Measurements from ENCODE around the gene COA7.
"Not testable (repeated sequence)": the region's sequence is repeated elsewhere in the genome, so short reads cannot be mapped to it uniquely, and the experiment has no call there.

The COA7 gene

GRCh38 chr1:52702886-52703787 is 5.0 kb upstream of the COA7 start:
- DNase-seq, result no peak

GRCh38 chr1:52695627-52696026 is 2.5 kb downstream of the COA7 start:
- DNase-seq, result no peak

GRCh38 chr1:52693843-52694242 is 4.3 kb downstream of the COA7 start:
- DNase-seq, result no peak

- not testable (repeated sequence) for DNase-seq
These were observed 4.8 kb downstream of the COA7 start for GRCh38 chr1:52693351-52693750.

- DNase-seq, result no peak
These were observed 5.5 kb downstream of the COA7 start for GRCh38 chr1:52692697-52693096.

- no peak for DNase-seq
These were observed 6.3 kb downstream of the COA7 start for GRCh38 chr1:52691821-52692220.

- no peak for DNase-seq
These were observed 11.3 kb downstream of the COA7 start for GRCh38 chr1:52686830-52687229.

- DNase-seq, result peak; percentile 27
These were observed 11.8 kb downstream of the COA7 start for GRCh38 chr1:52686261-52686751.

GRCh38 chr1:52684545-52684944 is 13.6 kb downstream of the COA7 start:
- DNase-seq, result no peak

GRCh38 chr1:52683367-52683940 is 14.7 kb downstream of the COA7 start:
- no peak for DNase-seq

- DNase-seq, result no peak
These were observed 17.0 kb downstream of the COA7 start for GRCh38 chr1:52681136-52681535.

GRCh38 chr1:52680353-52680752 is 17.8 kb downstream of the COA7 start:
- no peak for DNase-seq

- no peak for DNase-seq
These were observed 18.6 kb downstream of the COA7 start for GRCh38 chr1:52679498-52679897.

GRCh38 chr1:52679048-52679447 is 19.1 kb downstream of the COA7 start:
- DNase-seq, result no peak

- DNase-seq, result no peak
These were observed 20.9 kb downstream of the COA7 start for GRCh38 chr1:52677076-52677806.

GRCh38 chr1:52676249-52676903 is 21.8 kb downstream of the COA7 start:
- no peak for DNase-seq

- no peak for DNase-seq
These were observed 23.4 kb downstream of the COA7 start for GRCh38 chr1:52674497-52675384.

GRCh38 chr1:52673513-52673912 is 24.6 kb downstream of the COA7 start:
- DNase-seq, result no peak

GRCh38 chr1:52672946-52673345 is 25.2 kb downstream of the COA7 start:
- no peak for DNase-seq

GRCh38 chr1:52670604-52671003 is 27.5 kb downstream of the COA7 start:
- DNase-seq, result no peak

GRCh38 chr1:52669696-52670095 is 28.5 kb downstream of the COA7 start:
- DNase-seq, result no peak

- DNase-seq, result no peak
These were observed 29.4 kb downstream of the COA7 start for GRCh38 chr1:52668711-52669110.

Data from NCI-H446 treated with DMSO at 0.1 percent for 48 hours (cell line).